Endothelial cell (in vitro differentiated cells): ENCODE results near the gene SLC30A7. TPM values are rescaled to one million over a fixed set of nuclear protein-coding genes. Genes with fewer than 3 reads are reported as not detected.

Experiments used
- DNase-seq: peaks from one replicate; pipeline ENCODE4 v3.0.0; 2021; ENCODE audit warnings: low spot score
- H3K27ac Mint-ChIP-seq: one replicate; pipeline ENCODE4 v1.8.0; 2021; ENCODE audit warnings: mixed read lengths, inconsistent platforms; ENCODE audit not compliant: unreplicated experiment
- H3K27me3 Mint-ChIP-seq: one replicate; pipeline ENCODE4 v1.8.0; 2021; ENCODE audit warnings: mild to moderate bottlenecking, moderate library complexity, mixed read lengths, inconsistent platforms; ENCODE audit not compliant: unreplicated experiment
- H3K36me3 Mint-ChIP-seq: one replicate; pipeline ENCODE4 v1.8.0; 2021; ENCODE audit warnings: mild to moderate bottlenecking, low read depth, mixed read lengths, inconsistent platforms; ENCODE audit not compliant: unreplicated experiment
- H3K4me1 Mint-ChIP-seq: one replicate; pipeline ENCODE4 v1.8.0; 2021; ENCODE audit warnings: mild to moderate bottlenecking, mixed read lengths, inconsistent platforms; ENCODE audit not compliant: unreplicated experiment
- H3K4me3 Mint-ChIP-seq: one replicate; pipeline ENCODE4 v1.8.0; 2021; ENCODE audit warnings: mild to moderate bottlenecking, mixed read lengths, inconsistent platforms; ENCODE audit not compliant: unreplicated experiment
- H3K9me3 Mint-ChIP-seq: one replicate; pipeline ENCODE4 v1.8.0; 2021; ENCODE audit warnings: mixed read lengths, inconsistent platforms; ENCODE audit not compliant: unreplicated experiment
- CTCF ChIP-seq: fragments of 200-600 bp; sonication (generic); IDR thresholded peaks from one replicate; pipeline ENCODE4 v1.5.0; 2021; ENCODE audit warnings: antibody characterized with exemption; ENCODE audit not compliant: unreplicated experiment
- total RNA-seq: library from RNA; stranded (reverse); fragmentation: NEBNext Ultra II Directional; extraction: Animal tissue kit (Norgen Biotek cat#: 25700); gene quantifications from one replicate; pipeline ENCODE4 v1.2.1, GENCODE V29; 2021; ENCODE audit not compliant: unreplicated experiment

Gene SLC30A7
- total RNA-seq, 1 donor from 2014 or later, result 33.2 TPM

- H3K27me3 Mint-ChIP-seq, result no peaks in the 10 kb centered on the region
- peak overlapping the region; percentile 51 for H3K27ac Mint-ChIP-seq
Measured at GRCh38 chr1:100976936-100977335, 81.0 kb downstream of the SLC30A7 start.

GRCh38 chr1:100979631-100980030 is 83.7 kb downstream of the SLC30A7 start:
- Mint-ChIP-seq H3K9me3 (no peaks in the 10 kb centered on the region), H3K4me3 (no peak overlapping the region), H3K27ac (no peak overlapping the region), H3K4me1 (peaks cover 24% of the 10 kb centered on the region), H3K27me3 (no peaks in the 10 kb centered on the region), H3K36me3 (peaks cover 14% of the 10 kb centered on the region)
- no peak for TF ChIP-seq CTCF
- no peak for DNase-seq

More at GRCh38 chr1:100976936-100977335, 81.0 kb downstream of the SLC30A7 start:
- peaks cover 23% of the 10 kb centered on the region for H3K4me1 Mint-ChIP-seq
- DNase-seq, result no peak
- no peak for TF ChIP-seq CTCF
- H3K9me3 Mint-ChIP-seq, result no peaks in the 10 kb centered on the region
- peaks cover 4% of the 10 kb centered on the region for H3K36me3 Mint-ChIP-seq
- no peak overlapping the region for H3K4me3 Mint-ChIP-seq

- Mint-ChIP-seq H3K36me3 (peaks cover 10% of the 10 kb centered on the region), H3K4me1 (peaks cover 15% of the 10 kb centered on the region), H3K27me3 (no peaks in the 10 kb centered on the region), H3K4me3 (no peak overlapping the region), H3K27ac (peak overlapping the region; percentile 45), H3K9me3 (no peaks in the 10 kb centered on the region)
- no peak for TF ChIP-seq CTCF
- no peak for DNase-seq
Measured at GRCh38 chr1:100982793-100983192, 86.9 kb downstream of the SLC30A7 start.

- H3K36me3 Mint-ChIP-seq, result peaks cover 9% of the 10 kb centered on the region
- H3K27ac Mint-ChIP-seq, result no peak overlapping the region
- peaks cover 3% of the 10 kb centered on the region for H3K4me1 Mint-ChIP-seq
- no peaks in the 10 kb centered on the region for H3K9me3 Mint-ChIP-seq
- H3K4me3 Mint-ChIP-seq, result no peak overlapping the region
- TF ChIP-seq CTCF, result no peak
- no peaks in the 10 kb centered on the region for H3K27me3 Mint-ChIP-seq
- no peak for DNase-seq
Measured at GRCh38 chr1:100988121-100988520, 92.2 kb downstream of the SLC30A7 start.

GRCh38 chr1:100989306-100990077 is 93.6 kb downstream of the SLC30A7 start:
- DNase-seq, result no peak
- peaks cover 9% of the 10 kb centered on the region for H3K36me3 Mint-ChIP-seq
- H3K4me1 Mint-ChIP-seq, result peaks cover 3% of the 10 kb centered on the region
- H3K9me3 Mint-ChIP-seq, result no peaks in the 10 kb centered on the region
- TF ChIP-seq CTCF, result no peak
- no peak overlapping the region for H3K4me3 Mint-ChIP-seq
- no peaks in the 10 kb centered on the region for H3K27me3 Mint-ChIP-seq
- H3K27ac Mint-ChIP-seq, result peak overlapping the region; percentile 64
